ENCODE data around the gene TNKS2.

TNKS2 gene

GRCh38 chr10:91856637-91857036 lies 58.4 kb downstream of the TNKS2 start:
- Histone ChIP-seq H3K79me2 (ENCODE audit: control insufficient read depth, low read length) (no peaks in the 10 kb centered on the region), H3K4me1 (ENCODE audit: control insufficient read depth, low read length) (no peaks in the 10 kb centered on the region), H3K4me2 (ENCODE audit: low read length) (no peak overlapping the region), H4K20me1 (ENCODE audit: control insufficient read depth, insufficient read depth, low read depth, low read length) (no peaks in the 10 kb centered on the region), H3K4me3 (ENCODE audit: low read length) (no peak overlapping the region), H3F3A (ENCODE audit: control insufficient read depth, insufficient read depth) (no peaks in the 10 kb centered on the region), H3K9me3 (ENCODE audit: control insufficient read depth, insufficient read depth, low read length) (no peaks in the 10 kb centered on the region), H3K27me3 (ENCODE audit: control insufficient read depth, low read length) (no peaks in the 10 kb centered on the region), H3K36me3 (ENCODE audit: control insufficient read depth, low read length) (peaks cover 83% of the 10 kb centered on the region), H3K9me2 (replicated peaks; ENCODE audit: control insufficient read depth, low read length) (no peaks in the 10 kb centered on the region), H3K27ac (ENCODE audit: low read depth, low read length) (no peak overlapping the region)
- TF ChIP-seq EZH2phosphoT487 (IDR thresholded peaks at IDR 0.05; ENCODE audit: borderline replicate concordance, low read length): no peak
- TF ChIP-seq CTCF (IDR thresholded peaks at IDR 0.05; ENCODE audit: low read depth, low read length, poor library complexity, severe bottlenecking): peak; percentile 41

- peaks cover 80% of the 10 kb centered on the region for H3K36me3 ChIP-seq (ENCODE audit: control insufficient read depth, low read length)
- H3K79me2 ChIP-seq (ENCODE audit: control insufficient read depth, low read length): no peaks in the 10 kb centered on the region
- no peaks in the 10 kb centered on the region for H3K9me2 ChIP-seq (replicated peaks; ENCODE audit: control insufficient read depth, low read length)
- no peaks in the 10 kb centered on the region for H3F3A ChIP-seq (ENCODE audit: control insufficient read depth, insufficient read depth)
- no peak overlapping the region for H3K4me2 ChIP-seq (ENCODE audit: low read length)
- no peak overlapping the region for H3K4me3 ChIP-seq (ENCODE audit: low read length)
- no peak for TF ChIP-seq CTCF (IDR thresholded peaks at IDR 0.05; ENCODE audit: low read depth, low read length, poor library complexity, severe bottlenecking)
- no peak for TF ChIP-seq EZH2phosphoT487 (IDR thresholded peaks at IDR 0.05; ENCODE audit: borderline replicate concordance, low read length)
- H4K20me1 ChIP-seq (ENCODE audit: control insufficient read depth, insufficient read depth, low read depth, low read length): no peaks in the 10 kb centered on the region
- no peaks in the 10 kb centered on the region for H3K27me3 ChIP-seq (ENCODE audit: control insufficient read depth, low read length)
- no peak overlapping the region for H3K27ac ChIP-seq (ENCODE audit: low read depth, low read length)
- no peaks in the 10 kb centered on the region for H3K9me3 ChIP-seq (ENCODE audit: control insufficient read depth, insufficient read depth, low read length)
- H3K4me1 ChIP-seq (ENCODE audit: control insufficient read depth, low read length): no peaks in the 10 kb centered on the region
These were observed 62.7 kb downstream of the TNKS2 start for GRCh38 chr10:91860885-91861284.

- no peak overlapping the region for H3K4me2 ChIP-seq (ENCODE audit: low read length)
- TF ChIP-seq CTCF (IDR thresholded peaks at IDR 0.05; ENCODE audit: low read depth, low read length, poor library complexity, severe bottlenecking): no peak
- no peak for TF ChIP-seq EZH2phosphoT487 (IDR thresholded peaks at IDR 0.05; ENCODE audit: borderline replicate concordance, low read length)
- no peaks in the 10 kb centered on the region for H3K9me2 ChIP-seq (replicated peaks; ENCODE audit: control insufficient read depth, low read length)
- no peaks in the 10 kb centered on the region for H3K79me2 ChIP-seq (ENCODE audit: control insufficient read depth, low read length)
- H3K4me3 ChIP-seq (ENCODE audit: low read length): no peak overlapping the region
- H3K36me3 ChIP-seq (ENCODE audit: control insufficient read depth, low read length): peaks cover 52% of the 10 kb centered on the region
- no peaks in the 10 kb centered on the region for H4K20me1 ChIP-seq (ENCODE audit: control insufficient read depth, insufficient read depth, low read depth, low read length)
- no peaks in the 10 kb centered on the region for H3K9me3 ChIP-seq (ENCODE audit: control insufficient read depth, insufficient read depth, low read length)
- H3K27ac ChIP-seq (ENCODE audit: low read depth, low read length): no peak overlapping the region
- no peaks in the 10 kb centered on the region for H3K27me3 ChIP-seq (ENCODE audit: control insufficient read depth, low read length)
- H3K4me1 ChIP-seq (ENCODE audit: control insufficient read depth, low read length): no peaks in the 10 kb centered on the region
- H3F3A ChIP-seq (ENCODE audit: control insufficient read depth, insufficient read depth): peaks cover 20% of the 10 kb centered on the region
These were observed 65.9 kb downstream of the TNKS2 start for GRCh38 chr10:91864099-91864498.

- Histone ChIP-seq H3K36me3 (ENCODE audit: control insufficient read depth, low read length) (peaks cover 47% of the 10 kb centered on the region), H3K4me3 (ENCODE audit: low read length) (no peak overlapping the region), H3K4me1 (ENCODE audit: control insufficient read depth, low read length) (no peaks in the 10 kb centered on the region), H3F3A (ENCODE audit: control insufficient read depth, insufficient read depth) (peaks cover 20% of the 10 kb centered on the region), H3K9me2 (replicated peaks; ENCODE audit: control insufficient read depth, low read length) (no peaks in the 10 kb centered on the region), H3K9me3 (ENCODE audit: control insufficient read depth, insufficient read depth, low read length) (no peaks in the 10 kb centered on the region), H3K27ac (ENCODE audit: low read depth, low read length) (no peak overlapping the region), H3K27me3 (ENCODE audit: control insufficient read depth, low read length) (no peaks in the 10 kb centered on the region), H4K20me1 (ENCODE audit: control insufficient read depth, insufficient read depth, low read depth, low read length) (no peaks in the 10 kb centered on the region), H3K4me2 (ENCODE audit: low read length) (no peak overlapping the region), H3K79me2 (ENCODE audit: control insufficient read depth, low read length) (no peaks in the 10 kb centered on the region)
- TF ChIP-seq EZH2phosphoT487 (IDR thresholded peaks at IDR 0.05; ENCODE audit: borderline replicate concordance, low read length) (no peak), CTCF (IDR thresholded peaks at IDR 0.05; ENCODE audit: low read depth, low read length, poor library complexity, severe bottlenecking) (no peak)
These were observed 66.5 kb downstream of the TNKS2 start for GRCh38 chr10:91864744-91865143.

Data from DOHH2 (cell line).